Dedifferentiated amniotic fluid mesenchymal stem cell (primary cell): ENCODE data around the gene CSNK1D.

ENCODE experiments used
- DNase-seq: peaks from one replicate; pipeline ENCODE4 v3.0.0-alpha.2; 2016; ENCODE audit errors: extremely low spot score

The CSNK1D gene

DNA sequence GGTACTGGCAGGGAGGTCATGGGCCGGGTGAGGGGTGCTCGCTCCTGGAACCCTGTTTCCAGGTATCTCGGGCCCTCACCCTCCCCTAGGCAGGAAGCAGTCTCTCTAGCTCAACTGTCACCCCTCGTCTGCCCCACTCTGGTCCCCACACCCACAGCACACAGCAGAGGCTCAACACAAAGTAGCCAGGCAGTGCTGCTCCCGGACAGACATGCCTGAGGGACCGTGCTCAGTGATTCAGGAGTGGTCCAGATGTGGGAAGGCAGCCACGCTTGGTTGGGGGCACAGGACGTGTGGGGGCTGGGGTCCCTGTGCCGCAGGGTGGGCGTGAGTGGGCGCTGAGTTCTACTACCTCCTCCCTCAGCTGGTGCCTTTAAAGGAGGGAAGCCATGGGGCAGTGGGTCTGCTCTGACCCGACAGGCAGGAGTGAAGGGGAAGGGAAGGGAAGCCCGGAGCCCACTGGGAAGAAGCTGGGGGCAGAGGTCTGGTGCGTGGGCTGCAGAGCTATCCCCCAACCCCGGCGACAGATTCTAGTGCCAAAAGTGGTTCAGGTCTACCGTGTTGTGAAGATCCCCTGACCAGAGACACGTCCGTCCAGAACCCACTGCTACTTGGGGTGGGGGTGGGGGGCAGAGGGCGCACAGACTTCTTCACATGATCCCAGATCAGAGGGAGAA lies 32.9 kb downstream of the CSNK1D start:
- no peak for DNase-seq

DNA sequence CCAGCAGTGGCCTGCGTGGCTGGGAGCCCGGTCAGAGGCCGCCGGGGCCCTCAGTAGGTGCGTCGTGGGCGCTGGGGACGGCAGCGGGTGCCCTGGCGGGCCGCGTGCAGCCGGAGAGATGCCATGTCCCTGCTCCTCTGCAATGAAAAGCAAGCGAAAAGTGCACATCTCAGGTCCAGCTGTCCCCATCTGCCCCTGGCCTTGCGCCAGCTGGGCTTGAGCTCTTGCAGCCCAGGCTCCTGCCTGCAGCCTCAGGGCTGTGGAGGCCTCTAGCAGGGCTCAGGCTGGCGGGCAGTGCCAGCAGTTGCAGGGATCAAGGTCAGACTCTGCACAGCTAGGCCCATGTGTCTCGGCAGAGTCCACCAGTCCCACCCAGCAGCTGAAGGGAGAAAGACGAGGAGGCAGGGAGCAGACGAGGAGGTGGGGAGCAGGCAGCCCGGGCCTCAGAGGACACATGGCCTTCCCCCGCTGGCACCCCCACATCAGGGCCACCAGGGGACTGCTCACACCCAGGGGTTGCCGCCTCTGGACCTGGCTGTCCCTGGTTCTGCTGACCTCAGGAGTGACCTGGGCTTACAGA lies 33.5 kb downstream of the CSNK1D start:
- no peak for DNase-seq

DNA sequence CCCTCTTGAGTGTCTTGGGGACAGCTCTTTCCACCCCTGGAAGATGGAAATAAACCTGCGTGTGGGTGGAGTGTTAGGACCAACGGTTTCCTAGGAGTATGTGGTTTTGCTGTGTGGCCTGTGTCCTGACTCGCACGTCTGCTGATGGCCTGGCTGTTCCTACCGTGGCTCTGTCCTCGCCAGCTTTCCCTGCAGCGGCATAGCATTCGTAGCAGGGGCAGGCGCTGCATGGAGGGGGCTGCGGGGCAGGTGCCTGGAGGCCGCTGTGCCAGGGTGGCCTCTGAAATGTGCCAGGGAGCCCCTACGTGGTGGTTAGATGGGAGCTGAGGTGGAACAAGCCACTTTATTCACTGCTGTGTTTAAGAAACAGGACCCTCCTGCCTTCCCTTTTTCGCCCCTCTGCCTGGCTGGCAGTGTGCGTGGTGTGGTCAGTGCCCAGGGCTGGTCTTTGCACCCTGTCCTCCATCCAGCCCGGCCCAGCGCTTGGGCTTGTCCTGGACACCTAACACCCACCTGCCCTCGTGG lies 34.0 kb downstream of the CSNK1D start:
- DNase-seq: no peak

DNA sequence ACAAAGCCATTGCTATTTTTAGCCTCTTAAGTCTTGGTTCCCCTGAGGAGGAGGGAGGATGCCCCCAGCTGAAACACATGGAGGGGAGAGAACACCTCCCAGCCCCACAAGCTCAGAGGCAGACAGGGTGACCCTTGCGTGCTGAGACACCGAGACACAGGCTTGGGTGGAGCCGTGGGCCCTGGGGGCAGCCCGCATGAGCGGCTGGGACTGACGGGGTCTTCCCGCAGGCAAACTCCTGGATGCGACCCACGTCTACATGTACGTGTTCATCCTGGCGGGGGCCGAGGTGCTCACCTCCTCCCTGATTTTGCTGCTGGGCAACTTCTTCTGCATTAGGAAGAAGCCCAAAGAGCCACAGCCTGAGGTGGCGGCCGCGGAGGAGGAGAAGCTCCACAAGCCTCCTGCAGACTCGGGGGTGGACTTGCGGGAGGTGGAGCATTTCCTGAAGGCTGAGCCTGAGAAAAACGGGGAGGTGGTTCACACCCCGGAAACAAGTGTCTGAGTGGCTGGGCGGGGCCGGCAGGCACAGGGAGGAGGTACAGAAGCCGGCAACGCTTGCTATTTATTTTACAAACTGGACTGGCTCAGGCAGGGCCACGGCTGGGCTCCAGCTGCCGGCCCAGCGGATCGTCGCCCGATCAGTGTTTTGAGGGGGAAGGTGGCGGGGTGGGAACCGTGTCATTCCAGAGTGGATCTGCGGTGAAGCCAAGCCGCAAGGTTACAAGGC lies 34.9 kb downstream of the CSNK1D start:
- no peak for DNase-seq

DNA sequence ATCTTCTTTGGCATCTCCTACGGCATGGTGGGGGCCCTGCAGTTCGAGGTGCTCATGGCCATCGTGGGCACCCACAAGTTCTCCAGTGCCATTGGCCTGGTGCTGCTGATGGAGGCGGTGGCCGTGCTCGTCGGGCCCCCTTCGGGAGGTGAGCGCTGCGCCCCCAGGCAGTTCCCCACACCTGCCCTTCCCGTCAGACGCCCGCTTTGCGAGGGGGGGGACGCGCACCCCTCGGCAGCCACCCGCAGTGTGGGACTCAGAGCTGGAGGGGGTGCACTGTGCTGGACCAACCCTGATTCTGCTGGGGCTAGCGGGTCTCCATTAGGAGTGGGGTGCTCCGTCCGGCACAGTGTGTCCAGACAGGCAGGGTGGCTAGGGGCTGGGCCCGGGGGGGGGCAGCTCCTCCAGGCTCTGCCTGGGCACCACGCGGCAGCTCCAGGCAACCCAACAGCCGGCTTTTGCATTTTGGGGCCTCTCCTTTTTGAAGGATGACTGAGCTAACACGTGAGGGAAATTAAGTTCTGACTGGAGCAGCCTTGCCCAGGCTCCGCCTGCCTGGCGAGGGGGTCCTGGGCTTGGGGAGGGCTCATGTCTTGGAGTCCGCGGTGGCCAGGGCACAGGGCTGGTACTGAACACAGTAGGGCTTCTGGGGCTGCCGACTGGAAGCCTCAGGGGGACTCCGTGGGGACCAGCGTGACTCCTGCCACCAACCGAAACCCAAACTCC lies 35.6 kb downstream of the CSNK1D start:
- no peak for DNase-seq

DNA sequence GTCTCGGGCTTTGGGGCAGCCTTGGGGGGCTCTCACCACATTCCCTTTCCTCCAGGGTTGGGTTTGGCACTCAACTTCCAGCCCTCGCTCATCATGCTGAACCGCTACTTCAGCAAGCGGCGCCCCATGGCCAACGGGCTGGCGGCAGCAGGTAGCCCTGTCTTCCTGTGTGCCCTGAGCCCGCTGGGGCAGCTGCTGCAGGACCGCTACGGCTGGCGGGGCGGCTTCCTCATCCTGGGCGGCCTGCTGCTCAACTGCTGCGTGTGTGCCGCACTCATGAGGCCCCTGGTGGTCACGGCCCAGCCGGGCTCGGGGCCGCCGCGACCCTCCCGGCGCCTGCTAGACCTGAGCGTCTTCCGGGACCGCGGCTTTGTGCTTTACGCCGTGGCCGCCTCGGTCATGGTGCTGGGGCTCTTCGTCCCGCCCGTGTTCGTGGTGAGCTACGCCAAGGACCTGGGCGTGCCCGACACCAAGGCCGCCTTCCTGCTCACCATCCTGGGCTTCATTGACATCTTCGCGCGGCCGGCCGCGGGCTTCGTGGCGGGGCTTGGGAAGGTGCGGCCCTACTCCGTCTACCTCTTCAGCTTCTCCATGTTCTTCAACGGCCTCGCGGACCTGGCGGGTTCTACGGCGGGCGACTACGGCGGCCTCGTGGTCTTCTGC lies 36.3 kb downstream of the CSNK1D start:
- DNase-seq: no peak

DNA sequence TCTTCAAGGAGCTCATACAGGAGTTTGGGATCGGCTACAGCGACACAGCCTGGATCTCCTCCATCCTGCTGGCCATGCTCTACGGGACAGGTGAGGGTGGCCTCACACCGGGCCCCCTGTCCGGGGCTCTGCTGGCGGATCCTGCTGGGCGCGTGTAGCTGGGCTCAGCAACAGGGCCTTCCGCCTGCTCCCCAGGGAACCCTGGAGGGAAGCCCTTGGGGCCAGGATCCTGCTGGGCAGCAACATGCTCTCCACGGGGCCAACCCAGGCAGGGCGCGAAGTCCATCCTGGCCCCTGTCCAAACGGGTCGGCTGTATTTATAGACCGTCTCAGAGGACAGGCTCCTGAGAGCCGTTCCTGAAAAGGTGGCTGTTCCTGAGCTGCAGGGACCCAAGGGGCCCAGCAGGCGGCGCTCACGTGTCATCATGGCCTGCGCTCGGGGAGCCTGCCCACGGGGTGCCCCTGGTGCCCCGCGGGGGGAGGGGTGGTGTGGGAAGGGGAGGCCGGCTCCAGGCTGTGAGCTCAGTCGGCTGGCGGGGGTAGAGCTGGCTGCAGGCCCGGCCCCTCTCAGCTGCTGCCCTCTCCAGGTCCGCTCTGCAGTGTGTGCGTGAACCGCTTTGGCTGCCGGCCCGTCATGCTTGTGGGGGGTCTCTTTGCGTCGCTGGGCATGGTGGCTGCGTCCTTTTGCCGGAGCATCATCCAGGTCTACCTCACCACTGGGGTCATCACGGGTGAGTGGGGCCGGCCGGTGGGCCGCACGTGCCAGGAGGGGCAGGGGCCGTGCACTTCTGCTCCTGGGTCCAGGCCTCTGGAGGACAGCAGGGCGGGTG lies 37.1 kb downstream of the CSNK1D start:
- no peak for DNase-seq

DNA sequence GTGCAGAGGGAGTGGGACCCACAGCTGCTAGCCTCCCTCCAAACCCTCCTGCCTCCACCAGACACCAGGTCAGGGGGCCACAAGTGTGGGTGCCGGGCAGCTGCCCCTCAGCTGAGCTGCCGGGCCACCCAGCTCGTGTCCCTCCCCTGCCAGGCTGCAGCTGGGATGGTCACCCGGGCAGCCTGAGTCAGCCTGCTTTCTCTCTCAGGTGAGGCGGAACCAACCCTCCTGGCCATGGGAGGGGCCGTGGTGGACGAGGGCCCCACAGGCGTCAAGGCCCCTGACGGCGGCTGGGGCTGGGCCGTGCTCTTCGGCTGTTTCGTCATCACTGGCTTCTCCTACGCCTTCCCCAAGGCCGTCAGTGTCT lies 37.7 kb downstream of the CSNK1D start:
- no peak for DNase-seq

DNA sequence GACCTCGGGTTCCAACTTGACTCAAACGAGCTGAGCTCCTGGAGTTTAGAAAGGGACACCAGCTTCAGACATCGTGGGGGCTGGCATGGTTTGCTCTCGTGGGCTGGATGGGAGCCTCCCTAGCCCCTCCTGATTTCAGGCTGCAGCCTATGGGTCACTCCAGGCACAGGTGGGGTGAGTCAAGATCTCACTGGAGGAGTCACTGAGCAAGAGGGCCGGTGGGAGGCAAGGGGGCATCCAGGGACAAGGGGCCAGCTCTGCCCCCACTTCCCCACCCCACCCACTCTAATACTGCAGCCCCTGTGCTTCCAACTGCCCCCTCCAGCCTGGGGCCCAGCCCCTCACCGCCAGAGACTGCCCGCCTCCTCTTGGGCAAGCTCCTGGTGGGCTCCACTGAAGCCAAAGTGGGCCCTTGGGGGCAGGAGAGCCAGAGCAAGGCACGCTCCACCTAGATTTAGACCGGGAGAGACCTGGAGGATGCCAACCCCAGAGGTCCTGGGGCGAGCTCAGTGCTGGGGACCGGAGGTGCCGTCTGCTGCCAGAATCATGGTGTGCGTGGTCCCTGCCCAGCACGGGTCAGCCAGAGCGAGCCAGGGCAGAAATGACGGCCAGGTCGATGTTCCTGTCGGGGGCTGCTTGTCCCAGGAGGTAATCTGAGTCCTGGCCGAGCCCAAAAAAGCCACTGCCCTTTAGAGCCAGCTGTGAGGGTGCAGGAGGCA lies 38.3 kb downstream of the CSNK1D start:
- DNase-seq: no peak

DNA sequence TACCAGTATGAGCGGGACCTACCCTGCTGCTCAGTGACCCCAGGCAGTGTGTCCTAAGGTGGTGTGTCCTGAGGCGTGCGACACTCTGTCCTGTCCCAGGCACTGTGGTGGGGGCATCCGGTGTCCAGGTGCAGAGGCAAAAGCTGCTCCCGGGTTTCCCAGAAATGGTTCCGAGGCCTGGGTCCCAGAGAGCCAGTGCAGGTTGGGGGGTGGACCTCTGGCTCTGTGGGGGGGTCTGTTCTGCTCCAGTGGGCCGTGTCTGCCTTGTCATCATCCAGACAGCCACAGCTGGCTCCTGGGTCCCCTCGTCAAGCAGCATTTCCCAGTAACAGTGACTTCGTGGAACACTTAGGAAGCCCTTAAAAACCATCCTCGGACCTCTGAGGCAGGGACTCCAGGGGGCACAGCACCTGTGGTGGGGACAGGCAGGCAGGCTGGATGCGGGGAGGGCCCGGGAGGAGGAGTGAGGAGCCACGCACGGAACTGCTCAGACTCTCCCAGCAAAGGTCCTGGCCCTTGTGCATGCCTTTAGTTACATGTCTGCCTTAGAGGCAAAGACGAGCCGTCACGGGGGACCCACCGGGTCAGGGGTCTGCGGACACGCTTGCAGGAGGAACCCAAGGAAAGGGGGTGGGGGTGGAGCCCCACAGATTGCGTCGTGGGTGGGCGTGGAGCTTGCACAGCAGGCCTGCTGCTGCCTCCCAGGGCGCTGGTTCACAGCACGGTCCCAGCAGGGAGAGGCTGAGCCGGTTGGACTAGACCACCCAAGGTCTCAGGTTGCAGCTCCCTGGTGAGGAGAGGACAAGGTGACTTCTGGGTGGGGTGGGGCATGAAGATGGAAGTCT lies 39.1 kb downstream of the CSNK1D start:
- no peak for DNase-seq

DNA sequence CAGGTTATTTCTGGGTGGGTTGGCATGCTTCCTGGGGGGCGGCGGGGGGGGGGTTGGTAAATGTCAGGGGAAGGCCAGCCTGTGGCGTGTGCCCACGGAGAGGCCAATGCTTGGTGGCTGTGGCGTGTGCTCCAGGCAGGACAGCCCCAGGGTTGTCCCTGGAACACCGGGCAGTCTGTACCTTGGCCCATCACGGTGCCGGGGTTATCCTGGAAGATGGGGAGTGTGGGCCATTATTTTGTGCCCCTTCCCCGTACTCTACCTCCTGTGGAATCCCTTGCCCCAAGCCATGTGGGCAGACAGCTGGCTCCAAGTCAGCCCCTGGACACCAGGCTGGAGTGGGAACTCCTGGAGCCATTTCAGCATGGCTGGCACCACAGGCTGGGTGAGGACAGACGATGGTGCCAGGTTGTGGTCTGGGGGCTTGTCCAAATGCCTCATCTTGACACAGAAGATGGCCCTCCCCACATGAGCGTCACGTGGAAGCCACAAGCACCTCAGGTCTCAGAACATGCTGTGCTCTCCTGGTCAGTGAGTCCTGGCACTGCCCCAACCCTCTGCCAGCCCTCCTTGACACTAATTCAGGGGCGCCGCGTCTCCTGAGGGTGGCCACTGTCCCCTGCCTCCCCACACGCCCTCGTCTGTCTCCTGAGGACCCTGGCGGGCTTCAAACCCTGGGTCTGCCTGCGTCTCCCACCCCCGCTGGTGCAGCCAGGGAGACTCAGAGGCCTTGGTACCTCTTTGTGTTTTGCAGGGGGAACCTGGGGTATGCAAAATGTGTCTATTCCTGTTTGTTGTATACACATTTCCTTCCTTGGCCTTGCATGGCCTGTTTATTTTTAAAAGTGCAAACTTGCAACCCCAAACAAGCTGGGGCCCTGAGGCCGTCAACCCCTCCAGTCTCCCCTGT lies 40.4 kb downstream of the CSNK1D start:
- DNase-seq: no peak

DNA sequence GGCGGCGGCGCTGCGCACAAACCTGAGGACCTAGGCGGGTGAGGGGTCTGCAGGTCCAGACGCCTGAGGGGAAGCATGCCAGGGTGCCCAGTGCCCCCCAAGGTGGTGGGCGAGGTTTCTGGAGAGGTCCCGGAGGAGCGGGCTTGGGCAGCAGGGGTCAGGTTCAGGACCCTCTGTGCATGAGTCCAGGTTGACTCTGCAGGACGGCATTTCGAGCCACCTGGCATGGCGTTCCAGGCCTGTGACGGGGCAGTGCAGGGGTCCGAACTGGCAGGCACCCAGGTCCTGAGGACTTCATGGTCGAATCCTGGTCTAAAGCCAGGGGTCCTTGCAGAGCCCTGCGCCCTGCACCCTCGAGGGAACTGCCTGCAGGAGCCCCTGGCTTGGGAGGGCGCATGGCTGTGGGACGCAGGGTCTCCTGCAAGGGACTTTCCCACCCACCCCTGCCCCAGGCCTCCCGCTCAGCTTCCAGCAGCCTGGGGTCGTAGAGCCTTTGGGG lies 41.1 kb downstream of the CSNK1D start:
- DNase-seq: no peak

DNA sequence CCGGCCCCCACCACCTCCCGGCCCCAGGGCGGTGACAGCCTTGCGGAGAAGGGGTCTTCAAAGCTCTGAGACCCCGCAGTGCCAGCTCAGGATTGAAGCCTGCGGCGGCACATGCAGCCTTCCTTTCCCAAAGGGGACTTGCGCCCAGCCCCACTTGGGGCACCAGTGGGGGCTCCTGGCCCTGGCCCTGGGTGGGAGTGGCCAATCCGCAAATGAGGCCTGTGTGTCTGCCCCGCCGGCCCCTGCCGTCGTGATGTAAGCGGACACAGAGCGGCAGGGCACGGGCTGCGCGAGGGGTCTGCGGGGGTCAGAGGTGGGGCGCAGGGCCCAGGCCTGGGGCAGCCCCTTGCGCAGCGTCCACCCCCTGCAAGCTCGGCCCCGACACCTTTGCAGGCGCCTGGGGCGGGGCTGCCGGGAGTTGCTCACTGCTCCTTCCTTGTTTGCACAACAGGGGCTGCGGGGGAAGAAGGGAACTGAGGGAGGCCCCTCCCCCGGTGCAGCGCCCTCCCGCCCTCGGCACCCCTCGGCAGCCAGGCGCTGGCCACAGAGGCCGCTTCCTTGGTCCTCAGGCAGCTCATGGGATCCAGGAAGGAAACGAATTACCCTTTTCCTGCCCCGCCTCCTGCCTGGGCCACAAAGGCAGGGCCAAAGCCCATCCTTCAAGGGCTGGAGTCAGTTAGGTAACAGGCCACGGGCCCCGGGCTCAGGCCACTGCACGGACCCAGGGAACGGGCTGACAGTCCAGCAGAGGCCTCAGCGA lies 41.8 kb downstream of the CSNK1D start:
- DNase-seq: no peak

DNA sequence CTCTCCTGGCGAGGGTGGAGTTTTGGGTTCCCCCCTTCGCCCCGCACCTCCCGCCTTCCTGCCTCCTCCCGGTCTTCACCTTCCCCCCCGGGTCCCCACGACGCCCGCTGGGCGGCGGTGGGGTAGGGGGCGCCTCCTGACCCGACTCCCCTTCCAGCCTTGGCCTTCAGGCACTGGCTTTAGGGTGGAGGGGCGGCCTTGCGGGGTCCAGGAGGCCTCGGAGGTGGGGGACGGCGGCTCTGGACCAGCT lies 42.3 kb downstream of the CSNK1D start:
- no peak for DNase-seq

DNA sequence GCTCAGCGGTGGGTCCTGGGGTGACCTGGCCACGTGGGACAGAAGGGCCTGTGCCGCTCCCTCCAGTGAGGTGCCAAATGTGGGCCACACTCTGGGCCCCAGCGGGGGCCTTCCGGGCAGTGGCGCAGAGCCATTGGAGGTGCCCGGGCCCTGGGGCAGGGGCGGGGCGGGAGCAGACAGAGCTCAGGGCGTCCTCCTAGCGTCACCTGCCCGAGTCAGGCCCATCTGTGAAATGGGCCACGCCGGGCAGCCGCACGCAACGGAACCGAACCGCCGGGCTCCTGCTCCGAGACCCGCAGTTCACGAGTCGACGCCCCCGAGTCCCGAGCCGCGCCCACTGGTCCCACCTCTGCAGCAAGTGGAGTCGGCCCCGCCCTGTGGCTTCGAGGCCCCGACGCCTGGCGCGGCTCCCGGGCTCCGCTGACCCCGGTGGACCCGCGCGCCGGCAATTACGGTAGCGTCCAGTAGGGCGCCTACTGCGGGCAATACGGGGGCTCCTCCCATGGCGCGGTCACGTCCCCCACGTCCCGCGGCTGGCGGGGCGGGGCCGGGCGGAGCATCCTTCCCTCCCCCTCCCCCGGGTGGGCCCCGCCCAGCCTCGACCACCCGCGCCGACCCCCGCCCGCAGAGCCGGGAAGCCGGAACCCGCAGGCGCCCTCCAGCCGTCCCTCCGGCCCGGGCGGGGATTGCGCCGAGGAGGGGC lies 42.7 kb downstream of the CSNK1D start:
- peak; percentile 75 for DNase-seq

DNA sequence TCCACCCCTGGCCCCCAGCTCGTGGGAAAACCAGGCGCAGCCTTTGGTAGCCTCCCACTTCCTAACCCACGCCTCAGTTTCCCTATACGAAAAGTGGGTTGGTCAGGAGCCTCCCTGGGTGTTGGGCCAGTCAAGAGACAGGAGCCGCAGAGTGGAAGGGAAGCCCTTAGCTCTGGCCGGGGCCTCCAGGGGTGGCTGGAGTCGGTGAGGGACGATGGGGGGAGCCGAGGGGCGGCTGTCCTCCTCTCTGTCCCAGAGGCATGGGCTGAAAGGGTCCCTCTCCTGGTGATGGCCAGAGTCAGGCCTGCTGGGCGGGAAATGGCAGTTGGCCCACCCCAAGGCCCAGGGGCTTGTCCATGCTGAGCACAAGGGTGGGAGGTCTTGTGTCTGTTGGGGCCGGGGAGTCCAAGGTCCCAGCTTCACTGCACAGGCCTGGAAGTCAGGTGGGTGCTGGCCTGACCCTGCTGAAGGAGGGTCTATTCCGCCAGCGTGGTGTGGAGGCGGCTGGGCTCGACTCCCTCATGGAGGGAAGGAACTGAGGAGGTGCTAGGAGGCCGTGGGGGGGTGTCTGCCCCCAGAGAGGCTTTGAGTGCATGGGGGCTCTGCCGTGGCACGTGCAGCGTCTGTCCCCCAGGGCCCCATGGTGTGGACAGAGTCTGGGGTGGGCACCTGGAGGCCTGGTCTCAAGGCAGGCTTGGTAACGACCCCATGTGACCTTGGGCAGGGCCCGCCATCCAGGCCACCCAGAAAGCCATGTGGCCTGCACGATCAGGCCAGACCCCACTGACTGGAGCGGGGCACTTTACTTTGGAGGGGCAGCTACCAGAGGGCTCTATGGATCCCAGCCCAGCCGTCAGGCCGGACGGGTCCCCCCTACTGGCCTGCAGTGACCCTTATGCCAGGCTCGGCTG lies 43.5 kb downstream of the CSNK1D start:
- no peak for DNase-seq
